GM12872 (cell line): ENCODE data around the gene RBM26.

Experiments
- CTCF ChIP-seq: IDR thresholded peaks from 3 replicates; pipeline ENCODE4 v1.5.1; 2011; ENCODE audit warnings: low read depth, mild to moderate bottlenecking, low read length, moderate library complexity; ENCODE audit not compliant: insufficient read depth

Gene RBM26

GRCh38 chr13:79385694-79386093 lies 20.4 kb downstream of the RBM26 start:
- TF ChIP-seq CTCF: no peak

GRCh38 chr13:79384022-79384610 lies 21.9 kb downstream of the RBM26 start:
- TF ChIP-seq CTCF: no peak

GRCh38 chr13:79382545-79383275 lies 23.3 kb downstream of the RBM26 start:
- no peak for TF ChIP-seq CTCF

GRCh38 chr13:79380997-79381396 lies 25.1 kb downstream of the RBM26 start:
- TF ChIP-seq CTCF: no peak

DNA sequence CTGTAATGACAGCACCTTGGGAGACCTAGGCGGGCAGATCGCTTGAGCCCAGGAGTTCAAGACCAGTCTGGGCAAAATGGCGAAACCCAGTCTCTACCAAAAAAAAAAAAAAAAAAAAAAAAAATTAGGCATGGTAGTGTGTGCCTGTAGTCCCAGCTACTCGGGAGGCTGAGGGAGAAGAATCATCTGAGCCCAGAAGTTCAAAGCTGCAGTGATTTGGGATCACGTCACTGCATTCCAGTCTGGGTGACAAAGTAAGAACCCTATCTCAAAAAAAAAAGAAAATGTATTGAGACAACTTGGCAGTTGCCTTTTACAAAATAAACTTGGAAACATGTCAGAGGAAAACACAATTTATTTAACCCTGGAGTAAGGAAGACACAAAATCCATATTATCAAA lies 26.8 kb downstream of the RBM26 start:
- TF ChIP-seq CTCF: no peak

- no peak for TF ChIP-seq CTCF
Observed at GRCh38 chr13:79376843-79377242, 29.2 kb downstream of the RBM26 start.

DNA sequence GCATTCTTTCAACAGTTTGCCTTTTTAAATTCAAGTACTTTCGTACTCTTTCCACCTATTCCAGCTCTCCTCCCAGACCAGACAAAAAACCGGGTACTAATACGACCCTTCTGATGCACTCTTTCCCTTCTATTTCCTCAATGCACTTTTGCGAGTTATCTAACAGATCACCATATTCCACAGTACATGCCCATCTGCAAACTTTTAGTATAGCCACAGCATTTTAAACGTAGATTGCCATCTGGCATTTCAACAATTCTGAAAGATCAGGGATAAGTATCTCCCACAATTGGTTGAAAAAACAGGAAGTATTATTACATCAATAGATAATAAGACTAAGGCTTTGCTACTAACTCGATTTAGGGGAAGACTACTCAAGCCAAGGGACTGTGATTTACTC lies 31.5 kb downstream of the RBM26 start:
- no peak for TF ChIP-seq CTCF

GRCh38 chr13:79373916-79374315 lies 32.1 kb downstream of the RBM26 start:
- TF ChIP-seq CTCF: no peak
